PC-3 (cell line): ENCODE data around the gene CSNK1E.

ENCODE experiments used
- CTCF ChIP-seq: fragments of 300-600 bp; sonication (generic); conservative IDR thresholded peaks from 2 replicates; pipeline ENCODE4 v1.5.1; 2017; ENCODE audit warnings: antibody characterized with exemption, low read depth, mild to moderate bottlenecking, low read length
- EZH2 ChIP-seq: fragments of 300-600 bp; sonication (generic); IDR thresholded peaks from one replicate; pipeline ENCODE4 v1.6.1; 2017; ENCODE audit warnings: antibody characterized with exemption, mild to moderate bottlenecking, low read length; ENCODE audit not compliant: unreplicated experiment

- TF ChIP-seq CTCF, result no peak
- TF ChIP-seq EZH2, result no peak
These were observed 1.3 kb downstream of the CSNK1E start for GRCh38 chr22:38315823-38316363.
